Effector memory CD8-positive, alpha-beta T cell (primary cell): ENCODE data around the gene MAGI1.

Source experiments
- ATAC-seq: fragments of 150-1000 bp; cut with Tn5 transposase; replicated peaks from 2 replicates; pipeline ENCODE4 v1.10.0; 2021; ENCODE audit warnings: mild to moderate bottlenecking, moderate library complexity
- DNase-seq, 3 experiments: peaks; one replicate each; pipeline ENCODE4 v3.0.0; 2021
- H3K27ac Mint-ChIP-seq, 2 donors: one replicate each; pipeline ENCODE4 v1.8.0; 2022; ENCODE audit warnings: mild to moderate bottlenecking in 2 of 2, mixed read lengths in 2 of 2, moderate library complexity in 2 of 2
- H3K27me3 Mint-ChIP-seq, 2 donors: one replicate each; pipeline ENCODE4 v1.8.0; 2022; ENCODE audit warnings: mixed read lengths in 2 of 2
- H3K36me3 Mint-ChIP-seq: one replicate; pipeline ENCODE4 v1.8.0; 2022; ENCODE audit warnings: mild to moderate bottlenecking, moderate library complexity, mixed read lengths; ENCODE audit not compliant: insufficient read depth
- H3K4me1 Mint-ChIP-seq, 2 donors: one replicate each; pipeline ENCODE4 v1.8.0; 2022; ENCODE audit warnings: low read depth in 2 of 2, mixed read lengths in 2 of 2
- H3K4me3 Mint-ChIP-seq, 2 donors: one replicate each; pipeline ENCODE4 v1.8.0; 2022; ENCODE audit warnings: mild to moderate bottlenecking in 2 of 2, mixed read lengths in 2 of 2, moderate library complexity in 2 of 2
- H3K9me3 Mint-ChIP-seq, 2 donors: one replicate each; pipeline ENCODE4 v1.8.0; 2022; ENCODE audit warnings: mixed read lengths in 2 of 2

MAGI1 gene

GRCh38 chr3:65971293-65972252 lies 67.1 kb downstream of the MAGI1 start:
- ATAC-seq (no peak), DNase-seq (no peak)
- no peaks in the 10 kb centered on the region for H3K27me3 Mint-ChIP-seq
- no peak overlapping the region for H3K27ac Mint-ChIP-seq
- H3K4me1 Mint-ChIP-seq = no peaks in the 10 kb centered on the region
- H3K4me3 Mint-ChIP-seq = no peak overlapping the region
- no peaks in the 10 kb centered on the region for H3K36me3 Mint-ChIP-seq
- H3K9me3 Mint-ChIP-seq = no peaks in the 10 kb centered on the region

- no peak overlapping the region for H3K27ac Mint-ChIP-seq
- no peaks in the 10 kb centered on the region for H3K36me3 Mint-ChIP-seq
- H3K27me3 Mint-ChIP-seq = no peaks in the 10 kb centered on the region
- DNase-seq (no peak), ATAC-seq (no peak)
- H3K4me1 Mint-ChIP-seq = no peaks in the 10 kb centered on the region
- no peaks in the 10 kb centered on the region for H3K9me3 Mint-ChIP-seq
- no peak overlapping the region for H3K4me3 Mint-ChIP-seq
These were observed 69.7 kb downstream of the MAGI1 start for GRCh38 chr3:65968996-65969395.

GRCh38 chr3:65967451-65967850 lies 71.3 kb downstream of the MAGI1 start:
- H3K9me3 Mint-ChIP-seq = peaks cover 0 to 3% of the 10 kb centered on the region in 2 donors
- no peak overlapping the region for H3K4me3 Mint-ChIP-seq
- H3K4me1 Mint-ChIP-seq = no peaks in the 10 kb centered on the region
- H3K27me3 Mint-ChIP-seq = no peaks in the 10 kb centered on the region
- ATAC-seq (no peak), DNase-seq (no peak)
- no peaks in the 10 kb centered on the region for H3K36me3 Mint-ChIP-seq
- H3K27ac Mint-ChIP-seq = no peak overlapping the region

DNA sequence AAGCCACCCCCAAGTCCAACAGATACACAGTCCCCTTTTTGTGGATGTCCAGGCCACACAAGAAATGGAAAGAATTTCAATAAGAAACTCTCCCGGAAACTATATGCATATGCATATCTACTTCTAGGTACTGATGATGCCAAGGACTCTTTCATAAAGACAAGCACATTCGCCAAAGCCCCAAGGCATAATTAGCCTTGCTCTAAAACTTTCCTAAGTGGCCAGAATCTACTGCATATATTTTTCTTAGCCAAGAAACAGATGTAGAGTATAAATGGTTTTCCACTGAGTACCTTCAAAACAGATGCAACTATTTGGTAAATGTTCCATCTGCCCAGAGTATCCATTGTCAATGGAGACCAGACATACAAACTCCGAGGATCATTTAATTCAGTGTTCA lies 73.9 kb downstream of the MAGI1 start:
- Mint-ChIP-seq H3K36me3 (no peaks in the 10 kb centered on the region), H3K27me3 (no peaks in the 10 kb centered on the region), H3K4me1 (no peaks in the 10 kb centered on the region), H3K27ac (no peak overlapping the region), H3K9me3 (peaks cover 0 to 5% of the 10 kb centered on the region in 2 donors), H3K4me3 (no peak overlapping the region)
- ATAC-seq (no peak), DNase-seq (no peak)

DNA sequence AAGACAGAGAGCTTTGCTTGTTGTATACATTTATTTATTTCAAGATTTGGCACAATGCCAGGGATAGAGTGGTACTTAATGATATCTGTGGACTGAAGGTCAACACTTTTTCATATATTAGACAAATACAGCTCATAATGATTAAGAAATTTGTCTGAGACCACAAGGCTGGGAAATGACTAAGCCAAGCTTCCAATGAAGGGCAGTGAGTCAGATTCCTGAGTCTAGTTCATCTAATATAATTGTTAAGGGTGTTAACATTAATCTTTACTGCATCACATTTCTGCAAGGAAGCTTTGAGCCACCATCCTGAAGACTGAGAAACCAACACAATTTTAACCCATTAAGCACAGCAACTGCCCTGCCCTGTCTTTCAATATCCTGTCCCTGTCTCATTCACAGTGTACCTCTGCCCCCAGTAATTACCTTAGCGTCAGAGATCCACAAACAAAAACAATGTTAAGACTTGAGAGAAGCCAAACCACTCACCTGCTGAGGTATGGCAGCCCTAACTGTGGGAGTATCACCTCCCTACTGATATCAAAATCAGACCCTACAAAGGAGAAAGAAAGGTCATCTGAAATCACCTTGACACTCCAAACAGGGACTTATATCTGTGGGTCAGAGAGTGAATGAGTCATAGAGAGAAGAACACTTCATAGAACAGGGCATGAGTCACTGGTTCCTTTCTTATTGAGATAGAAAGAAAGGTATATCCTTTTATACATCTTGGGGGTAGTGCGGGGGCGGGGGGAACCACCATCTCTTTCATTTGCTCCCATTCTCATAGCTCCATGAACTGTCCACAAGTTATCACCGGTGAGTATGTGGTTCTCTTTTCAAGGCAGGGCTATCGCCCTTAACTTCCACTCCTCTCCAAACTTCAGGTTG lies 74.7 kb downstream of the MAGI1 start:
- no peaks in the 10 kb centered on the region for H3K36me3 Mint-ChIP-seq
- DNase-seq = no peak

GRCh38 chr3:65961733-65962132 lies 77.0 kb downstream of the MAGI1 start:
- Mint-ChIP-seq H3K9me3 (peaks cover 0 to 12% of the 10 kb centered on the region in 2 donors), H3K36me3 (no peaks in the 10 kb centered on the region), H3K4me3 (no peak overlapping the region), H3K27ac (no peak overlapping the region), H3K27me3 (no peaks in the 10 kb centered on the region), H3K4me1 (no peaks in the 10 kb centered on the region)
- ATAC-seq (no peak), DNase-seq (no peak)

More for the DNA sequence above, 74.7 kb downstream of the MAGI1 start:
- Mint-ChIP-seq H3K4me1 (no peaks in the 10 kb centered on the region), H3K27me3 (no peaks in the 10 kb centered on the region), H3K9me3 (peaks cover 0 to 5% of the 10 kb centered on the region in 2 donors), H3K27ac (no peak overlapping the region), H3K4me3 (no peak overlapping the region)
- ATAC-seq = no peak

DNA sequence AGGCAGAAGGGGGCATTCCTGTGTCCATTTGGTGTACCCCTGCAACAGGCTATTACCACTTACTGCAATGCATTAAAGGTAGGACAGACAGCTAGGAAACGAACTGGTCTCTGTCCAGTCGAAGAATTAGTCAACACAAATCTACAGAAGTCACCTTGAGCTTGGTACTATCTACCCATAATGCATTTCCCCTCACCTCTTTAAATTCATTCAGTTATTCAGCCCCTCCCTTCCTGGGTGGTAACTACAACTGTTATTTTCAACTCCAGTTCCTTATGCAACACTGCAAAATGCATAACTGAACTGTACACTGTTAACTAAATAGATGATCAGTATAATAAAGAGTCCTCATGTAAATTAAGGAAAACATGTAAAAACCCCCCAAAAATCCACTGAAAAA lies 77.6 kb downstream of the MAGI1 start:
- DNase-seq (no peak), ATAC-seq (no peak)
- H3K27me3 Mint-ChIP-seq = no peaks in the 10 kb centered on the region
- H3K4me1 Mint-ChIP-seq = no peaks in the 10 kb centered on the region
- H3K27ac Mint-ChIP-seq = no peak overlapping the region
- H3K4me3 Mint-ChIP-seq = no peak overlapping the region
- no peaks in the 10 kb centered on the region for H3K36me3 Mint-ChIP-seq
- peaks cover 0 to 12% of the 10 kb centered on the region in 2 donors for H3K9me3 Mint-ChIP-seq

GRCh38 chr3:65960087-65960486 lies 78.6 kb downstream of the MAGI1 start:
- H3K36me3 Mint-ChIP-seq = no peaks in the 10 kb centered on the region
- H3K9me3 Mint-ChIP-seq = peaks cover 0 to 12% of the 10 kb centered on the region in 2 donors
- no peaks in the 10 kb centered on the region for H3K27me3 Mint-ChIP-seq
- DNase-seq = no peak
- no peak for ATAC-seq
- no peak overlapping the region for H3K4me3 Mint-ChIP-seq
- no peaks in the 10 kb centered on the region for H3K4me1 Mint-ChIP-seq
- peak overlapping the region in 1 of 2 donors; percentile 31 for H3K27ac Mint-ChIP-seq

DNA sequence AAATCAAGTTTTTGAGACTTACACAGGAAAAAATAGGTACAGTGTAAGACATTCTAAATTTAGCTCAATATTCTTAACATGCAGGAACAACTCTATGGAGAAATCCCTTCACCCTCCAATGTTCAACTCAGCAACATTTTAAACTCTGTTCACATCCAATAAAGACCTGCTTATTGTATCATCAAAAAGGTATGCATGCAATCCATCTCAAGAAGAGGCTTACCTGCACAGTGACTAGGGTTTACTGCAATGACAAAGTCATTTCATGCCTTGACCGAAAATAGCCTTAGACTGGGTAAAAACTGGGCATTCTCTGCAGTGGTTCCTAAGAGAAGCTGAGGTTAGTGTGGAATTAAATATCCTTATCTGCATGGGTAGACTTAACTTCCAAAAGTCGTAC lies 80.5 kb downstream of the MAGI1 start:
- H3K36me3 Mint-ChIP-seq = no peaks in the 10 kb centered on the region
- ATAC-seq (no peak), DNase-seq (no peak)
- H3K4me1 Mint-ChIP-seq = no peaks in the 10 kb centered on the region
- H3K27ac Mint-ChIP-seq = no peak overlapping the region
- H3K9me3 Mint-ChIP-seq = peaks cover 0 to 12% of the 10 kb centered on the region in 2 donors
- no peaks in the 10 kb centered on the region for H3K27me3 Mint-ChIP-seq
- H3K4me3 Mint-ChIP-seq = no peak overlapping the region

GRCh38 chr3:65955792-65956477 lies 82.8 kb downstream of the MAGI1 start:
- H3K4me3 Mint-ChIP-seq = no peak overlapping the region
- no peaks in the 10 kb centered on the region for H3K36me3 Mint-ChIP-seq
- no peak overlapping the region for H3K27ac Mint-ChIP-seq
- DNase-seq = no peak
- no peak for ATAC-seq
- H3K27me3 Mint-ChIP-seq = no peaks in the 10 kb centered on the region
- no peaks in the 10 kb centered on the region for H3K4me1 Mint-ChIP-seq
- H3K9me3 Mint-ChIP-seq = peaks cover 0 to 7% of the 10 kb centered on the region in 2 donors

DNA sequence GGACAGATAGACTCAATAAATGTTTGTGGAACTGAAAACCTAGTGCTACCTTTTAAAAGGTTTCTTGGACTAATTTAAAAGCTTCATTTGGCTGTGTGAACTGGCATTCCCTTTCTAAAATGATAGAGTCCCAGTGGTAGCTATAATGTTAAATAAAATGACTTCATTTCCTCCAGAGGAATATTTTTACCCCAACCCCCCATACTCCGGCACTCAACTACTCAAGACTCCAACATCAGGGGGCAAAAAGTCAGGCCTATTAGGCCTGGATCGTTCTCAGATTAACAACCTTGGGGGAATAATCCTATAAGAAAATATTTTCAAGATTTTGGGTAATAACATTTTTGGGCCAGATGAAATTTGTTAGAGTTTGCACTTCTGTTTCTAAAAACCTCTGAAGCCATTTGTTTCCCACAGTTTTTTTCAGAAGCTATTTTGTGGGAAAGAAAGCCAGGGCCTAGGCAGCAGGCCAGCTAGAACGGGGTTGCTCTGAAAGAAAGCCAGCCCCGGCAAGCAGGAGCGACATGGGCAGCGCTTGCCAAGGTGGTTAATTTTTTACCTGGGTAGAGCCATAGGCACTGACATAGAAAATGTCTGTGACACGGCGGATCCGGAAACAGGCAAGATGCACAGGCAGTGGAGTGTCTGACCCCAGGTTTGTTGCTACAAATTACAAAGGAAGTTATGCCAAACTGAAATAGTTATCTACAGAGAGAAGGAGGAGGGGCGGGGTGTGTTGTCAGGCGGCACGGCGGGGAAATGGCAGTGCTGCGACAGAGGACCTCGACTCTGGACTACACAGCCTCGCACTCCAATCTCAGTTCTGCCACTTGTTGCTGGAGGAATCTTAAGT lies 84.6 kb downstream of the MAGI1 start:
- ATAC-seq (no peak), DNase-seq (no peak)
- Mint-ChIP-seq H3K27me3 (no peaks in the 10 kb centered on the region), H3K9me3 (peaks cover 0 to 7% of the 10 kb centered on the region in 2 donors), H3K4me3 (no peak overlapping the region), H3K36me3 (peaks cover 5% of the 10 kb centered on the region), H3K27ac (no peak overlapping the region), H3K4me1 (no peaks in the 10 kb centered on the region)

- no peak overlapping the region for H3K4me3 Mint-ChIP-seq
These were observed 85.4 kb downstream of the MAGI1 start for GRCh38 chr3:65953301-65953812.

More at GRCh38 chr3:65953301-65953812, 85.4 kb downstream of the MAGI1 start:
- H3K27ac Mint-ChIP-seq = no peak overlapping the region
- H3K4me1 Mint-ChIP-seq = no peaks in the 10 kb centered on the region
- no peaks in the 10 kb centered on the region for H3K27me3 Mint-ChIP-seq
- H3K9me3 Mint-ChIP-seq = peaks cover 0 to 7% of the 10 kb centered on the region in 2 donors
- peaks cover 5% of the 10 kb centered on the region for H3K36me3 Mint-ChIP-seq
- ATAC-seq (no peak), DNase-seq (no peak)
